ENCODE measurements around the gene KIF14. TPM values are rescaled to one million over a fixed set of nuclear protein-coding genes. Genes with fewer than 3 reads are reported as not detected.
"Not testable (repeated sequence)": the region's sequence is repeated elsewhere in the genome, so short reads cannot be mapped to it uniquely, and the experiment has no call there.

Gene KIF14
- total RNA-seq, 4 donors from 2014 or later: 0.20 to 0.30 TPM; not detected in 2

DNA sequence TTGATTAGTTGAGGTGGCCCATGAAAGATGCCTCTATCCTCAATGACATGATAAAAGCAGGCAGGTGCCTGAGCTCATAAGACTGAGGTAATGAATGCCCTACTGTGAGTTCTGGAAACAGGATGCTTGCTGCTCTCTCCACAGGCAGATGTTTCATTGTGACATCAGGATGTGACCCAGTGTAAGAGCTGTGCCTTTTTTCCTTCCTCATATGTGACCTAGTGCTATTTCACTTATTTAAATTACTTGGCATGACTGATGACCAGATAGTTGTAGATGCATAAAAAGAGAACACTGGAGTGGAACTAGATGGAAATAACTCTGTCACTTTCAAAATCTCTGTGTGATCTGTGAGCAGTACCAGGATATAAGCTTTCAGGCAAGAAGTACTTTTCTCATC, 31.9 kb downstream of the KIF14 start:
- no peaks in the 10 kb centered on the region for H3K4me1 ChIP-seq
- TF ChIP-seq EP300 (IDR thresholded peaks at IDR 0.05): no peak
- no peak for TF ChIP-seq POLR2A (IDR thresholded peaks at IDR 0.05)
- TF ChIP-seq, protein P1, sequence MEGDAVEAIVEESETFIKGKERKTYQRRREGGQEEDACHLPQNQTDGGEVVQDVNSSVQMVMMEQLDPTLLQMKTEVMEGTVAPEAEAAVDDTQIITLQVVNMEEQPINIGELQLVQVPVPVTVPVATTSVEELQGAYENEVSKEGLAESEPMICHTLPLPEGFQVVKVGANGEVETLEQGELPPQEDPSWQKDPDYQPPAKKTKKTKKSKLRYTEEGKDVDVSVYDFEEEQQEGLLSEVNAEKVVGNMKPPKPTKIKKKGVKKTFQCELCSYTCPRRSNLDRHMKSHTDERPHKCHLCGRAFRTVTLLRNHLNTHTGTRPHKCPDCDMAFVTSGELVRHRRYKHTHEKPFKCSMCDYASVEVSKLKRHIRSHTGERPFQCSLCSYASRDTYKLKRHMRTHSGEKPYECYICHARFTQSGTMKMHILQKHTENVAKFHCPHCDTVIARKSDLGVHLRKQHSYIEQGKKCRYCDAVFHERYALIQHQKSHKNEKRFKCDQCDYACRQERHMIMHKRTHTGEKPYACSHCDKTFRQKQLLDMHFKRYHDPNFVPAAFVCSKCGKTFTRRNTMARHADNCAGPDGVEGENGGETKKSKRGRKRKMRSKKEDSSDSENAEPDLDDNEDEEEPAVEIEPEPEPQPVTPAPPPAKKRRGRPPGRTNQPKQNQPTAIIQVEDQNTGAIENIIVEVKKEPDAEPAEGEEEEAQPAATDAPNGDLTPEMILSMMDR (IDR thresholded peaks at IDR 0.05): no peak
- no peaks in the 10 kb centered on the region for H3K36me3 ChIP-seq
- H3K9me3 ChIP-seq: no peaks in the 10 kb centered on the region
- H3K27me3 ChIP-seq: no peaks in the 10 kb centered on the region
- DNase-seq (ENCODE audit: low spot score in 2 of 2): no peak
- no peak overlapping the region for H3K4me3 ChIP-seq
- H3K27ac ChIP-seq: no peak overlapping the region

DNA sequence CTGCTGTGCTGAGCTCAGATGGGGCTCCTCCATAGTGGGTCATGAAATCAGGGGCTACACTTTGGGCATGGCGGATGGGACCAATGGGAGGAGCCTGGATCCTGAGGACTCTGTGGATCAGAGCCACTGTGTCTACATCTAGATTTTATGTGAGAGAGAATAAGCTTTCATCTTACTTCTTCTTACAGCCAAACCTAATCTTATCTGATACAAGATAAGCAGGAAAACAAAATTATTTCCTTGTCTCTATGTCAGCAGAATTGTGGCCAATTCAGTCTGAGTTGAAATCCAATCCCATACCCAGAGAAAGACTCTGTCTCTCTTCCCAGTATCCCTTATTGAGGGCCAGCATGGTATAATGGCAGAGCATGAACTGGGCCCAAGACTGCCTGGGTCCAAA, 56.2 kb downstream of the KIF14 start:
- TF ChIP-seq EP300 (IDR thresholded peaks at IDR 0.05): no peak
- TF ChIP-seq, protein P1 (IDR thresholded peaks at IDR 0.05): no peak
- no peak for TF ChIP-seq POLR2A (IDR thresholded peaks at IDR 0.05)
- WGBS, 2 donors: 87 to 100% methylated on average over 1 of the region's 1 CpG

DNA sequence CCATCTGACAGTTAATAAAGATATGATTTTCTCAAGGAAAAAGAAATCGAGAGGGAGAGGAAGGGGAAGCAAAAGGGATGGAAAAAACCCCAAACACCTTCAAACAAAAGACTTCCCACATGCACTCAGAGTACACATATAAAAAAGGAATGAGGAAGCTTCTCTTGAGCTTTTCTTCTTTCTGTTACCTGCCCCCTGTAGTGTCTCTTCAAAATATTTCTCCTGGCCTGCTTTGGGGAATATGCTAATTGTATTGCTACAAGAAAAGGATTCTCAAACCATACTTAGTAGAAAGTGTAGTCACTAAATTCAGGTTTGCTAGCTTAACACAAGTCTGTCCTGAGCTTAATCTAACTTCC, 58.7 kb downstream of the KIF14 start:
- no peak for DNase-seq (ENCODE audit: low spot score in 2 of 2)
- H3K27ac ChIP-seq: no peak overlapping the region
- no peak overlapping the region for H3K4me3 ChIP-seq
- no peaks in the 10 kb centered on the region for H3K4me1 ChIP-seq
- 51 to 59% methylated on average over 1 of the region's 1 CpG for WGBS, 2 donors
- TF ChIP-seq EP300 (IDR thresholded peaks at IDR 0.05) (no peak), POLR2A (IDR thresholded peaks at IDR 0.05) (no peak)
- TF ChIP-seq, protein P1 (IDR thresholded peaks at IDR 0.05): no peak
- no peaks in the 10 kb centered on the region for H3K9me3 ChIP-seq
- no peaks in the 10 kb centered on the region for H3K36me3 ChIP-seq
- H3K27me3 ChIP-seq: no peaks in the 10 kb centered on the region

More for the DNA sequence above, 56.2 kb downstream of the KIF14 start:
- Histone ChIP-seq H3K27ac (no peak overlapping the region), H3K27me3 (no peaks in the 10 kb centered on the region), H3K9me3 (no peaks in the 10 kb centered on the region), H3K4me1 (no peaks in the 10 kb centered on the region), H3K4me3 (no peak overlapping the region), H3K36me3 (no peaks in the 10 kb centered on the region)
- DNase-seq (ENCODE audit: low spot score in 2 of 2): no peak

DNA sequence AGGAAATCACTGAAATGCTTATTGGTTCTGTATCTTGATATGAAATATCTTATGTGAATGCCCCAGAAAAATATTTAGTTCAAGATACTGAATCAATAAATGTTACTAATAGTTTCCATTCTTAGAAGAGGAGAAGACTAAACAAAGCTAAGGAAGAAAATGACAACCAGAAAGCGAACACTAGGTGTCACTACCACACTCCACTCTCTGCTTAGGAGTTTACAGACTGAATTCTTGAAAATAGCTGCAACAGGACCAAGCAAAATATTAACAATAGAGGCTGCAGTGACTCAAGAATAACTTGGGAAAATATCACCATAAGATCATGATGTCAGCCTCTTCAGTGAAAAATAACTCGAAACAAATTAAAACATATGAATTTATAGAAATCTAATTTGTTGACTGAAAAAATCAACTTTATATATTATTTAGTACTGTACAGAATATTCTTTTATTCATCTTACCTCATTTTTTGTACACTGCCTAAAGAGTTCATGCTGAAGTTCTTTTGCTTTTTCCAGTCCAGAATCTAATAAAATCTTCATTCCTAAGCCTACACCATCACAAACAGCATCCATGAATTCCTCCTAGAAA, 61.6 kb downstream of the KIF14 start:
- peak in 1 of 2 donors; percentile 29 for DNase-seq (ENCODE audit: low spot score in 2 of 2)
- H3K27ac ChIP-seq: no peak overlapping the region
- no peaks in the 10 kb centered on the region for H3K4me1 ChIP-seq
- TF ChIP-seq, protein P1 (IDR thresholded peaks at IDR 0.05): peak in 4 of 5 experiments; percentile 23 to 57 (median 36)
- no peak for TF ChIP-seq EP300 (IDR thresholded peaks at IDR 0.05)
- H3K9me3 ChIP-seq: no peaks in the 10 kb centered on the region
- no peaks in the 10 kb centered on the region for H3K27me3 ChIP-seq
- no peak overlapping the region for H3K4me3 ChIP-seq
- WGBS, 2 donors: 36 to 40% methylated on average over 2 of the region's 2 CpGs
- no peaks in the 10 kb centered on the region for H3K36me3 ChIP-seq

DNA sequence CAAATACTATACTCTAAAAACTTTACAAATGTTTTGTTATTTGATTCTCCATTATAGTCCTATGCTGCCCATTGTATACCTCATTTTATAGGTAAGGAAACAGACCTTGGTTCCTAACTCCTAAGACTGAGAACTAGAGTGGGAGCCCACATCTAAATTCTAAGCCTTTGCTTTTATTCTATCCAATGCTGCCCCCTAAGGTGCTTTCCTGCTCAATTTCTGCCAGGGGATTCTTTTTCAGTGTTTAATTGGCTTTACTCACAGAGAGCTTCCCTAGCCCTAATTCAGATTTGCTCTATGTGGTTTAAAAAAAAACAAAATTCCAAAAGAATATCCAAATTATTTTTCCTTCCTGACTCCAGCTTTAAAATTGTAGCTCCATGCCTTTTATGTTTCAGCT, 64.5 kb downstream of the KIF14 start:
- Histone ChIP-seq H3K36me3 (no peaks in the 10 kb centered on the region), H3K4me3 (no peak overlapping the region), H3K4me1 (no peaks in the 10 kb centered on the region), H3K27ac (no peak overlapping the region), H3K9me3 (no peaks in the 10 kb centered on the region), H3K27me3 (no peaks in the 10 kb centered on the region)
- TF ChIP-seq POLR2A (IDR thresholded peaks at IDR 0.05) (no peak), EP300 (IDR thresholded peaks at IDR 0.05) (no peak)
- TF ChIP-seq, protein P1 (IDR thresholded peaks at IDR 0.05): no peak
- no peak for DNase-seq (ENCODE audit: low spot score in 2 of 2)

DNA sequence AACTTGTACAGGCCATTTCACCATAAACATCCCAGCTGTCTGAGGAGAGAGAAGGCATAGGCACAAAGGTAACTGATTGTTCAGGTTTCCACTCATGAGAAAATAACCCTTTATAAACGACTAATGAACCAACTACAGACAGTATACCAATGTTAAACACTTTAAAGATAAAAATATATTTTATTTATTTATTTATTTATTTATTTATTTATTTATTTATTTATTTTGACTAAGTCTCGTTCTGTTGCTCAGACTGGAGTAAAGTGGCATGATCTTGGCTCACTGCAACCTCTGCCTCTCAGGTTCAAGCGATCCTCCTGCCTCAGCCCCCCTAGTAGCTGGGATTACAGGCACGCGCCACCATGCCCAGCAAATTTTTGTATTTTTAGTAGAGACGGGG, 67.8 kb downstream of the KIF14 start:
- H3K36me3 ChIP-seq; H3K4me3 ChIP-seq; H3K27me3 ChIP-seq; H3K9me3 ChIP-seq; H3K4me1 ChIP-seq; H3K27ac ChIP-seq; DNase-seq (ENCODE audit: low spot score in 2 of 2): not testable (repeated sequence)
- WGBS, 2 donors: 95% methylated on average over 6 of the region's 6 CpGs

All from tibial nerve (tissue), 4 donors.